Prostate gland (tissue), 2 donors: ENCODE measurements around the gene PHLDA3. TPM values are rescaled to one million over a fixed set of nuclear protein-coding genes. Genes with fewer than 3 reads are reported as not detected.
"Not testable (repeated sequence)": the region's sequence is repeated elsewhere in the genome, so short reads cannot be mapped to it uniquely, and the experiment has no call there.

Experiments used
- DNase-seq: peaks from one replicate; pipeline ENCODE4 v3.0.0-alpha.2; 2019; ENCODE audit warnings: low spot score
- H3K27ac ChIP-seq, 2 donors: fragments of 200-600 bp; sonication (generic); 2 replicates each; pipeline ENCODE4 v1.5.1; 2017 to 2019
- H3K27me3 ChIP-seq: fragments of 200-600 bp; sonication (generic); replicated peaks from 2 replicates; pipeline ENCODE4 v1.5.1; 2019; ENCODE audit not compliant: insufficient read depth
- H3K36me3 ChIP-seq, 2 donors: fragments of 200-600 bp; sonication (generic); 1 replicate in 1 of 2; 2 replicates in 1 of 2; pipeline versions ENCODE4 v1.5.1 to v1.8.1; 2017 to 2019
- H3K4me1 ChIP-seq: fragments of 200-600 bp; sonication (generic); replicated peaks from 2 replicates; pipeline ENCODE4 v1.5.1; 2019
- H3K4me3 ChIP-seq, 2 donors: fragments of 200-600 bp; sonication (generic); 2 replicates each; pipeline ENCODE4 v1.5.1; 2017 to 2019
- H3K9me3 ChIP-seq: fragments of 200-600 bp; sonication (generic); 2 replicates; pipeline ENCODE4 v1.5.1; 2017
- CTCF ChIP-seq, 4 experiments: fragments of 200-600 bp in 2 of 4; fragments of 450-650 bp in 2 of 4; sonication (generic) in 2 of 4; IDR thresholded peaks; 1 replicate in 3 of 4; 2 replicates in 1 of 4; pipeline ENCODE4 v1.5.1; 2016 to 2019; ENCODE audit warnings: antibody characterized with exemption in 4 of 4, mild to moderate bottlenecking in 2 of 4, moderate library complexity in 2 of 4
- POLR2A ChIP-seq: fragments of 450-650 bp; IDR thresholded peaks from one replicate; pipeline ENCODE4 v1.6.1; 2016; ENCODE audit warnings: antibody characterized with exemption, mild to moderate bottlenecking
- POLR2AphosphoS5 ChIP-seq: sonication (generic); formaldehyde crosslinking; IDR thresholded peaks from one replicate; pipeline ENCODE4 v1.6.1; 2017; ENCODE audit warnings: antibody characterized with exemption
- WGBS: methylation state at CpG from one replicate; pipeline ENCODE4 v1.1.5; 2018; 5-methylcytosine and 5-hydroxymethylcytosine counted together
- intact Hi-C: fragments of 100-400 bp; cut with DNase I; formaldehyde crosslinking; loops from one replicate; pipeline ENCODE4 v1.14.2; 2022
- total RNA-seq, 2 donors: library from RNA; depleted of rRNA; stranded (reverse); fragments of >200 nt; gene quantifications; one replicate each; pipeline ENCODE4 v1.1.0, GENCODE V29; 2016

PHLDA3 gene
- total RNA-seq, 2 donors from 2014 or later, result 49.7 to 73.9 TPM

GRCh38 chr1:201495551-201496295, 26.7 kb upstream of the PHLDA3 start:
- H3K4me3 ChIP-seq, result no peak overlapping the region
- 8% methylated on average over 11 of the region's 11 CpGs for WGBS
- H3K27ac ChIP-seq, result peak overlapping the region; percentile 91 to 96
- TF ChIP-seq POLR2A (peak; percentile 20), POLR2AphosphoS5 (peak; percentile 96), CTCF (IDR thresholded peaks at IDR 0.05) (no peak)
- H3K9me3 ChIP-seq, result no peaks in the 10 kb centered on the region
- DNase-seq, result peak; percentile 94
- no peaks in the 10 kb centered on the region for H3K27me3 ChIP-seq
- peaks cover 0 to 5% of the 10 kb centered on the region in 2 donors for H3K36me3 ChIP-seq
- intact Hi-C loops, result no loop called here
- H3K4me1 ChIP-seq, result peaks cover 40% of the 10 kb centered on the region

- Histone ChIP-seq H3K9me3 (no peaks in the 10 kb centered on the region), H3K27me3 (no peaks in the 10 kb centered on the region), H3K27ac (peak overlapping the region; percentile 91 to 96), H3K4me3 (no peak overlapping the region), H3K4me1 (peaks cover 35% of the 10 kb centered on the region), H3K36me3 (peaks cover 0 to 5% of the 10 kb centered on the region in 2 donors)
- 9% methylated on average over 15 of the region's 15 CpGs for WGBS
- TF ChIP-seq CTCF (IDR thresholded peaks at IDR 0.05), result no peak
- TF ChIP-seq POLR2AphosphoS5, result peak; percentile 61
- intact Hi-C loops, result no loop called here
- DNase-seq, result peak; percentile 73
These were observed 25.0 kb upstream of the PHLDA3 start for GRCh38 chr1:201493757-201494617.

- intact Hi-C loops, H3K36me3 ChIP-seq, H3K27me3 ChIP-seq, H3K4me3 ChIP-seq, DNase-seq, H3K9me3 ChIP-seq: not testable (repeated sequence)
- peaks cover 35% of the 10 kb centered on the region for H3K4me1 ChIP-seq
- WGBS, result 78% methylated on average over 3 of the region's 3 CpGs
- H3K27ac ChIP-seq, result peak overlapping the region; percentile 91 to 96
These were observed 24.2 kb upstream of the PHLDA3 start for GRCh38 chr1:201493026-201493656.

- Histone ChIP-seq H3K27ac (peak overlapping the region; percentile 91 to 96), H3K4me1 (peaks cover 35% of the 10 kb centered on the region), H3K36me3 (peaks cover 3 to 5% of the 10 kb centered on the region in 2 donors), H3K27me3 (no peaks in the 10 kb centered on the region), H3K4me3 (no peak overlapping the region), H3K9me3 (no peaks in the 10 kb centered on the region)
- 70% methylated on average over 3 of the region's 3 CpGs for WGBS
- TF ChIP-seq POLR2A (no peak), POLR2AphosphoS5 (peak; percentile 46)
- no peak for DNase-seq
- intact Hi-C loops, result no loop called here
These were observed 23.0 kb upstream of the PHLDA3 start for GRCh38 chr1:201491896-201492511.

- Histone ChIP-seq H3K4me3 (no peak overlapping the region), H3K9me3 (no peaks in the 10 kb centered on the region), H3K4me1 (peaks cover 25% of the 10 kb centered on the region), H3K27ac (peak overlapping the region; percentile 14 to 91), H3K36me3 (peaks cover 5% of the 10 kb centered on the region in 2 donors), H3K27me3 (no peaks in the 10 kb centered on the region)
- DNase-seq, result no peak
- TF ChIP-seq CTCF (IDR thresholded peaks at IDR 0.05), result no peak
- TF ChIP-seq POLR2AphosphoS5, result no peak
- no peak for TF ChIP-seq POLR2A
- intact Hi-C loops, result no loop called here
- WGBS, result 44% methylated on average over 3 of the region's 3 CpGs
These were observed 21.7 kb upstream of the PHLDA3 start for GRCh38 chr1:201490708-201491131.
